Measurements from ENCODE around the gene SH3RF3. TPM values are rescaled to one million over a fixed set of nuclear protein-coding genes. Genes with fewer than 3 reads are reported as not detected.

The SH3RF3 gene
- total RNA-seq, 2 donors from 2014 or later: 1.5 to 1.8 TPM

- no peak overlapping the region for H3K4me3 Mint-ChIP-seq
Measured at GRCh38 chr2:109407276-109408042, 278.5 kb downstream of the SH3RF3 start.

GRCh38 chr2:109408043-109408335 lies 279.0 kb downstream of the SH3RF3 start:
- Histone ChIP-seq H3K9me3 (ENCODE audit: control insufficient read depth, low read length) (no peaks in the 10 kb centered on the region), H3K27me3 (ENCODE audit: control insufficient read depth, insufficient read depth, low read length, poor library complexity, severe bottlenecking) (no peaks in the 10 kb centered on the region), H3K9ac (ENCODE audit: extremely low read depth, low read length, poor library complexity, severe bottlenecking) (no peak overlapping the region), H3K27ac (ENCODE audit: low read depth, low read length) (no peak overlapping the region), H3K4me1 (ENCODE audit: control insufficient read depth, insufficient read depth, low read length) (no peaks in the 10 kb centered on the region), H3K36me3 (ENCODE audit: control insufficient read depth, insufficient read depth, low read length) (no peaks in the 10 kb centered on the region), H3K4me3 (ENCODE audit: low read length) (no peak overlapping the region)
- TF ChIP-seq CTCF (conservative IDR thresholded peaks at IDR 0.05): no peak
- Mint-ChIP-seq H3K4me3 (no peak overlapping the region), H3K9me3 (no peaks in the 10 kb centered on the region), H3K36me3 (ENCODE audit: low read depth) (no peaks in the 10 kb centered on the region), H3K27ac (no peak overlapping the region), H3K4me1 (peaks cover 6% of the 10 kb centered on the region), H3K27me3 (ENCODE audit: insufficient read depth) (no peaks in the 10 kb centered on the region)
- WGBS, 2 experiments (ENCODE audit: insufficient coverage in 1 of 2, insufficient read length in 1 of 2): 88 to 100% methylated on average over 2 to 4 of the region's 4 CpGs
- no peak for DNase-seq

More at GRCh38 chr2:109407276-109408042, 278.5 kb downstream of the SH3RF3 start:
- Mint-ChIP-seq H3K27ac (no peak overlapping the region), H3K36me3 (ENCODE audit: low read depth) (no peaks in the 10 kb centered on the region), H3K9me3 (no peaks in the 10 kb centered on the region), H3K27me3 (ENCODE audit: insufficient read depth) (no peaks in the 10 kb centered on the region), H3K4me1 (peaks cover 6% of the 10 kb centered on the region)
- H3K4me3 ChIP-seq (ENCODE audit: low read length): no peak overlapping the region
- no peak overlapping the region for H3K27ac ChIP-seq (ENCODE audit: low read depth, low read length)
- TF ChIP-seq CTCF (conservative IDR thresholded peaks at IDR 0.05): no peak
- H3K9ac ChIP-seq (ENCODE audit: extremely low read depth, low read length, poor library complexity, severe bottlenecking): no peak overlapping the region
- 89 to 100% methylated on average over 6 to 7 of the region's 7 CpGs for WGBS, 2 experiments (ENCODE audit: insufficient coverage in 1 of 2, insufficient read length in 1 of 2)
- H3K27me3 ChIP-seq (ENCODE audit: control insufficient read depth, insufficient read depth, low read length, poor library complexity, severe bottlenecking): no peaks in the 10 kb centered on the region
- no peaks in the 10 kb centered on the region for H3K36me3 ChIP-seq (ENCODE audit: control insufficient read depth, insufficient read depth, low read length)
- no peaks in the 10 kb centered on the region for H3K9me3 ChIP-seq (ENCODE audit: control insufficient read depth, low read length)
- H3K4me1 ChIP-seq (ENCODE audit: control insufficient read depth, insufficient read depth, low read length): no peaks in the 10 kb centered on the region
- DNase-seq: no peak

GRCh38 chr2:109409321-109410038 lies 280.5 kb downstream of the SH3RF3 start:
- no peaks in the 10 kb centered on the region for H3K4me1 ChIP-seq (ENCODE audit: control insufficient read depth, insufficient read depth, low read length)
- peaks cover 6% of the 10 kb centered on the region for H3K4me1 Mint-ChIP-seq
- H3K36me3 ChIP-seq (ENCODE audit: control insufficient read depth, insufficient read depth, low read length): no peaks in the 10 kb centered on the region

More at GRCh38 chr2:109409321-109410038, 280.5 kb downstream of the SH3RF3 start:
- peak overlapping the region; percentile 53 for H3K27ac ChIP-seq (ENCODE audit: low read depth, low read length)
- H3K27ac Mint-ChIP-seq: no peak overlapping the region
- DNase-seq: no peak
- H3K9me3 ChIP-seq (ENCODE audit: control insufficient read depth, low read length): no peaks in the 10 kb centered on the region
- H3K36me3 Mint-ChIP-seq (ENCODE audit: low read depth): no peaks in the 10 kb centered on the region
- 83 to 86% methylated on average over 5 to 13 of the region's 13 CpGs for WGBS, 2 experiments (ENCODE audit: insufficient coverage in 1 of 2, insufficient read length in 1 of 2)
- H3K9me3 Mint-ChIP-seq: no peaks in the 10 kb centered on the region
- H3K4me3 Mint-ChIP-seq: no peak overlapping the region
- no peak for TF ChIP-seq CTCF (conservative IDR thresholded peaks at IDR 0.05)
- H3K9ac ChIP-seq (ENCODE audit: extremely low read depth, low read length, poor library complexity, severe bottlenecking): no peak overlapping the region
- H3K4me3 ChIP-seq (ENCODE audit: low read length): no peak overlapping the region
- H3K27me3 ChIP-seq (ENCODE audit: control insufficient read depth, insufficient read depth, low read length, poor library complexity, severe bottlenecking): no peaks in the 10 kb centered on the region
- H3K27me3 Mint-ChIP-seq (ENCODE audit: insufficient read depth): no peaks in the 10 kb centered on the region
